ENCODE measurements around the gene CCDC85C. TPM values are rescaled to one million over a fixed set of nuclear protein-coding genes. Genes with fewer than 3 reads are reported as not detected.

CCDC85C gene
- total and polyA plus RNA-seq, 10 donors: 1.6 to 12.4 (median 8.1) TPM

GRCh38 chr14:99627100-99627499, 23.1 kb upstream of the CCDC85C start:
- intact Hi-C loops (cut with DNase I; ENCODE audit: low total_unique reads): no loop called here
- WGBS, 5 donors: 56 to 76% (median 71%) methylated on average over 2 of the region's 2 CpGs
- no peaks in the 10 kb centered on the region for H3K36me3 ChIP-seq
- H3K4me3 ChIP-seq: no peak overlapping the region
- no peak for TF ChIP-seq POLR2AphosphoS5 (IDR thresholded peaks at IDR 0.05)
- TF ChIP-seq, protein P1, sequence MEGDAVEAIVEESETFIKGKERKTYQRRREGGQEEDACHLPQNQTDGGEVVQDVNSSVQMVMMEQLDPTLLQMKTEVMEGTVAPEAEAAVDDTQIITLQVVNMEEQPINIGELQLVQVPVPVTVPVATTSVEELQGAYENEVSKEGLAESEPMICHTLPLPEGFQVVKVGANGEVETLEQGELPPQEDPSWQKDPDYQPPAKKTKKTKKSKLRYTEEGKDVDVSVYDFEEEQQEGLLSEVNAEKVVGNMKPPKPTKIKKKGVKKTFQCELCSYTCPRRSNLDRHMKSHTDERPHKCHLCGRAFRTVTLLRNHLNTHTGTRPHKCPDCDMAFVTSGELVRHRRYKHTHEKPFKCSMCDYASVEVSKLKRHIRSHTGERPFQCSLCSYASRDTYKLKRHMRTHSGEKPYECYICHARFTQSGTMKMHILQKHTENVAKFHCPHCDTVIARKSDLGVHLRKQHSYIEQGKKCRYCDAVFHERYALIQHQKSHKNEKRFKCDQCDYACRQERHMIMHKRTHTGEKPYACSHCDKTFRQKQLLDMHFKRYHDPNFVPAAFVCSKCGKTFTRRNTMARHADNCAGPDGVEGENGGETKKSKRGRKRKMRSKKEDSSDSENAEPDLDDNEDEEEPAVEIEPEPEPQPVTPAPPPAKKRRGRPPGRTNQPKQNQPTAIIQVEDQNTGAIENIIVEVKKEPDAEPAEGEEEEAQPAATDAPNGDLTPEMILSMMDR (IDR thresholded peaks at IDR 0.05 in 8 of 11, conservative IDR thresholded peaks at IDR 0.05 in 3 of 11): no peak
- no peak for TF ChIP-seq POLR2A (IDR thresholded peaks at IDR 0.05)
- peaks cover 0 to 8% (median 6%) of the 10 kb centered on the region in 6 donors for H3K4me1 ChIP-seq
- DNase-seq: no peak
- H3K9me3 ChIP-seq: no peaks in the 10 kb centered on the region
- no peak overlapping the region for H3K27ac ChIP-seq
- H3K27me3 ChIP-seq (replicated peaks in 1 of 7): peaks cover 0 to 31% (median 0%) of the 10 kb centered on the region in 7 donors

- 83 to 92% (median 90%) methylated on average over 7 to 11 of the region's 11 CpGs for WGBS, 5 donors
- Histone ChIP-seq H3K4me1 (peaks cover 0 to 8% (median 6%) of the 10 kb centered on the region in 6 donors), H3K27me3 (replicated peaks in 1 of 7) (peaks cover 0 to 39% (median 0%) of the 10 kb centered on the region in 7 donors), H3K4me3 (no peak overlapping the region), H3K9me3 (no peaks in the 10 kb centered on the region), H3K27ac (no peak overlapping the region), H3K36me3 (no peaks in the 10 kb centered on the region)
- DNase-seq: no peak
- intact Hi-C loops (cut with DNase I; ENCODE audit: low total_unique reads): no loop called here
- TF ChIP-seq, protein P1 (IDR thresholded peaks at IDR 0.05 in 8 of 11, conservative IDR thresholded peaks at IDR 0.05 in 3 of 11): no peak
- TF ChIP-seq POLR2A (IDR thresholded peaks at IDR 0.05) (no peak), POLR2AphosphoS5 (IDR thresholded peaks at IDR 0.05) (no peak)
These were observed 22.1 kb upstream of the CCDC85C start for GRCh38 chr14:99626041-99626648.

DNA sequence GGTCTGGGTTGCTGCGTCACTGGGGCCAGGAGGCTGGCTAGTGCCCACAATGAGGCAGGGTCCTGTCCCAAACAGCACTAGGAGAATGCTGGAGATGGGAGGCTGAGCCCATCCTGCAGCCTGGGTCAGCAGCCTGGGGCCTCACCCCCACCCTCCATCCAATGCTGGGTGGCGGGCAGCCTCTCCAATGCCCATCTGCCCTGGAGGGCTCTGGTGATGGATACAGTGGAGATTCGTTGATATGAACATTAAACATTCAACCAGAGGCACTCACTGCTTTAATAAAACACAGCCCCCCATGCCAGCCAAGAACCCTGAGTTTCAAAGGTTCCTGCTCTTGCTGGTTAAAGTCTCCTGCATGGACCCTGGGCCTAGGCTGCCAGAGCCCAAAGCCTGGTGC, 21.5 kb upstream of the CCDC85C start:
- peaks cover 0 to 45% (median 0%) of the 10 kb centered on the region in 7 donors for H3K27me3 ChIP-seq (replicated peaks in 1 of 7)
- H3K36me3 ChIP-seq: no peaks in the 10 kb centered on the region
- intact Hi-C loops (cut with DNase I; ENCODE audit: low total_unique reads): no loop called here
- H3K4me3 ChIP-seq: no peak overlapping the region
- H3K9me3 ChIP-seq: no peaks in the 10 kb centered on the region
- H3K4me1 ChIP-seq: peaks cover 0 to 11% (median 7%) of the 10 kb centered on the region in 6 donors
- DNase-seq: no peak
- H3K27ac ChIP-seq: no peak overlapping the region
- WGBS, 5 donors: 80 to 96% (median 82%) methylated on average over 3 of the region's 3 CpGs
- TF ChIP-seq POLR2A (IDR thresholded peaks at IDR 0.05) (no peak), POLR2AphosphoS5 (IDR thresholded peaks at IDR 0.05) (no peak)
- TF ChIP-seq, protein P1 (IDR thresholded peaks at IDR 0.05 in 8 of 11, conservative IDR thresholded peaks at IDR 0.05 in 3 of 11): no peak

- H3K27ac ChIP-seq: no peak overlapping the region
- no peaks in the 10 kb centered on the region for H3K9me3 ChIP-seq
- H3K4me1 ChIP-seq: peaks cover 0 to 16% (median 10%) of the 10 kb centered on the region in 6 donors
- no peak for DNase-seq
- no peaks in the 10 kb centered on the region for H3K36me3 ChIP-seq
- H3K27me3 ChIP-seq (replicated peaks in 1 of 7): peaks cover 0 to 50% (median 0%) of the 10 kb centered on the region in 7 donors
- intact Hi-C loops (cut with DNase I; ENCODE audit: low total_unique reads): no loop called here
- WGBS, 5 donors: 84 to 91% (median 85%) methylated on average over 8 to 13 of the region's 13 CpGs
- H3K4me3 ChIP-seq: no peak overlapping the region
- no peak for TF ChIP-seq POLR2A (IDR thresholded peaks at IDR 0.05)
These were observed 21.0 kb upstream of the CCDC85C start for GRCh38 chr14:99624971-99625370.

Measured in spleen (tissue), 11 donors.